ENCODE data around the gene BRICD5.

Gene BRICD5

GRCh38 chr16:2229632-2230250 is 19.1 kb upstream of the BRICD5 start:
- no peak for TF ChIP-seq Cebpa-rat (IDR thresholded peaks at IDR 0.05)

GRCh38 chr16:2229091-2229490 is 18.4 kb upstream of the BRICD5 start:
- Histone ChIP-seq H4K20me1 (peaks cover 51 to 100% (median 94%) of the 10 kb centered on the region in 11 experiments; a peak in 21 of 22 replicates), H3K27ac (no peak overlapping the region), H3K4me1 (peaks cover 30 to 47% (median 37%) of the 10 kb centered on the region in 10 experiments), H3K4me2 (no peak overlapping the region), H3K9me3 (replicated peaks in 1 of 11) (no peaks in the 10 kb centered on the region), H3K27me3 (no peaks in the 10 kb centered on the region), H3K9ac (peak overlapping the region in 7 of 11 experiments; percentile 9 to 37 (median 15); a peak in 4 of 22 replicates), H3K36me3 (peaks cover 67 to 88% (median 73%) of the 10 kb centered on the region in 11 experiments), H3K4me3 (no peak overlapping the region)
- no peak for TF ChIP-seq Cebpa-rat (IDR thresholded peaks at IDR 0.05)

More at GRCh38 chr16:2229632-2230250, 19.1 kb upstream of the BRICD5 start:
- H3K4me1 ChIP-seq = peaks cover 27 to 41% (median 35%) of the 10 kb centered on the region in 10 experiments
- peaks cover 55 to 99% (median 94%) of the 10 kb centered on the region in 11 experiments; a peak in 21 of 22 replicates for H4K20me1 ChIP-seq
- no peak overlapping the region for H3K27ac ChIP-seq
- H3K36me3 ChIP-seq = peaks cover 72 to 94% (median 78%) of the 10 kb centered on the region in 11 experiments
- H3K4me3 ChIP-seq = no peak overlapping the region
- no peaks in the 10 kb centered on the region for H3K27me3 ChIP-seq
- peak overlapping the region in 3 of 11 experiments; percentile 12 to 42 (median 13); a peak in 4 of 22 replicates for H3K4me2 ChIP-seq
- H3K9ac ChIP-seq = peak overlapping the region in 8 of 11 experiments; percentile 11 to 38 (median 20); a peak in 7 of 22 replicates
- no peaks in the 10 kb centered on the region for H3K9me3 ChIP-seq (replicated peaks in 1 of 11)

GRCh38 chr16:2228161-2228824 is 17.6 kb upstream of the BRICD5 start:
- Histone ChIP-seq H3K9ac (peak overlapping the region in 6 of 11 experiments; percentile 5 to 31 (median 14); a peak in 3 of 22 replicates), H3K4me3 (no peak overlapping the region), H3K36me3 (peaks cover 59 to 80% (median 65%) of the 10 kb centered on the region in 11 experiments), H3K4me2 (no peak overlapping the region), H3K4me1 (peaks cover 26 to 47% (median 30%) of the 10 kb centered on the region in 10 experiments), H3K9me3 (replicated peaks in 1 of 11) (no peaks in the 10 kb centered on the region), H3K27me3 (no peaks in the 10 kb centered on the region), H4K20me1 (peaks cover 43 to 97% (median 86%) of the 10 kb centered on the region in 11 experiments; a peak in 21 of 22 replicates), H3K27ac (no peak overlapping the region)
- no peak for TF ChIP-seq Cebpa-rat (IDR thresholded peaks at IDR 0.05)

DNA sequence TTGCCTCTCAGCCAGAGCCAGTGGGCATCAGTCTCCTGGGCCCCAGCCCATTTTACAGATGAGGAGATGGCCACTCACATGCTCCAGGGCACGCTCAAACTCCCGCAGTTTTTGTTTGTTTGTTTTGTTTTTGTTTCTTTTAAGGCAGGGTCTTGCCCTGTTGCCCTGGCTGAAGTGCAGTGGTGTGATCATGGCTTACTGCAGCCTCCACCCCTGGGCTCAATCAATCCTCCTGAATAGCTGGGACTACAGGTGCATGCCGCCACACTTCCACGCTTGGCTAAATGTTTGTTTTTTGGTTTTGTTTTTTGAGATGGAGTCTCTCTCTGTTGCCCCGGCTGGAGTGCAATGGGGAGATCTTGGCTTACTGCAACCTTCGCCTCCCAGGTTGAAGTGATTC is 16.3 kb upstream of the BRICD5 start:
- Histone ChIP-seq H3K4me2 (peak overlapping the region in 4 of 11 experiments; percentile 84 to 97 (median 94); a peak in 5 of 22 replicates), H3K4me3 (no peak overlapping the region), H3K27ac (peak overlapping the region in 3 of 11 experiments; percentile 25 to 52 (median 42); a peak in 2 of 22 replicates), H3K4me1 (peaks cover 30 to 51% (median 33%) of the 10 kb centered on the region in 10 experiments), H3K27me3 (no peaks in the 10 kb centered on the region), H3K36me3 (peaks cover 45 to 67% (median 52%) of the 10 kb centered on the region in 11 experiments), H3K9ac (peak overlapping the region in 8 of 11 experiments; percentile 4 to 90 (median 37); a peak in 8 of 22 replicates), H3K9me3 (replicated peaks in 1 of 11) (no peaks in the 10 kb centered on the region), H4K20me1 (peaks cover 43 to 84% (median 73%) of the 10 kb centered on the region in 11 experiments; a peak in 21 of 22 replicates)
- TF ChIP-seq Cebpa-rat (IDR thresholded peaks at IDR 0.05) = no peak

DNA sequence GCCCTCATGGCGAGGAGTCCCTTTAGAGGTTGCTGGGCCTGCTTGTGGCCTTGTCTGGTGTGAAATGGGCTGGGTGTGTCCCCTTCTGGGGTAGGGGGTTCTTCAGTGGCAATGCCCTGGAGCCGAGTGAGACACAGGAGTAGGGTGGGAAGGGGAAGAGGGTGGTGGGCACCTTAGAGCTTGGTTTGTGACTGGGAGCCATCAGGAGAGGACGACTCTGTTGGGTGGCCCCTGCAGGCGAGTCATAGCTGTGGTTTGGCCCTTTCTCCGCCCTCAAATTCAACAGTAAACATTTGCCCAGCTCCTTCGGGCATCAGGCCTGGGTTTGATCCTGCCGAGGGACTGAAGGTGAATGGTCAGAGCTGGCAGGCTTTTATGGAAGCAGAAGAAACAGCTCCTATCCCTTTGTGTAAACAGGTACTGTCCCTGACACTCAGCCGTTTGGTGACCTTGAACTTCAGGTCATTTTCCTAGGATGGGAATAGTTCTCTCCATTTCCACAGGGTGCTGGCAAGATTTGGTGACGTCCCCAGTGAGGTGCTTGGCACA is 15.7 kb upstream of the BRICD5 start:
- H3K4me3 ChIP-seq = peak overlapping the region in 1 of 10 experiments; percentile 31; a peak in 1 of 20 replicates
- peak overlapping the region in 10 of 11 experiments; percentile 9 to 98 (median 90); a peak in 17 of 22 replicates for H3K4me2 ChIP-seq
- peaks cover 30 to 51% (median 33%) of the 10 kb centered on the region in 10 experiments for H3K4me1 ChIP-seq
- peaks cover 43 to 78% (median 67%) of the 10 kb centered on the region in 11 experiments; a peak in 20 of 22 replicates for H4K20me1 ChIP-seq
- no peaks in the 10 kb centered on the region for H3K9me3 ChIP-seq (replicated peaks in 1 of 11)
- no peaks in the 10 kb centered on the region for H3K27me3 ChIP-seq
- peak overlapping the region in 5 of 11 experiments; percentile 1 to 52 (median 25); a peak in 7 of 22 replicates for H3K27ac ChIP-seq
- peak overlapping the region; percentile 4 to 90 (median 38); a peak in 17 of 22 replicates for H3K9ac ChIP-seq
- H3K36me3 ChIP-seq = peaks cover 39 to 61% (median 46%) of the 10 kb centered on the region in 11 experiments
- TF ChIP-seq Cebpa-rat (IDR thresholded peaks at IDR 0.05) = no peak

- H3K9ac ChIP-seq = peak overlapping the region; percentile 90 to 99 (median 94)
- H3K27me3 ChIP-seq = no peaks in the 10 kb centered on the region
- H4K20me1 ChIP-seq = peaks cover 24 to 55% (median 46%) of the 10 kb centered on the region in 11 experiments; a peak in 20 of 22 replicates
- H3K36me3 ChIP-seq = peaks cover 16 to 37% (median 23%) of the 10 kb centered on the region in 11 experiments
- H3K4me2 ChIP-seq = peak overlapping the region; percentile 84 to 98 (median 94)
- peaks cover 27 to 35% (median 32%) of the 10 kb centered on the region in 10 experiments for H3K4me1 ChIP-seq
- no peak for TF ChIP-seq Cebpa-rat (IDR thresholded peaks at IDR 0.05)
- peak overlapping the region; percentile 75 to 100 (median 94) for H3K4me3 ChIP-seq
- peak overlapping the region; percentile 77 to 96 (median 90) for H3K27ac ChIP-seq
- no peaks in the 10 kb centered on the region for H3K9me3 ChIP-seq (replicated peaks in 1 of 11)
Observed at GRCh38 chr16:2223942-2224486, 13.4 kb upstream of the BRICD5 start.

DNA sequence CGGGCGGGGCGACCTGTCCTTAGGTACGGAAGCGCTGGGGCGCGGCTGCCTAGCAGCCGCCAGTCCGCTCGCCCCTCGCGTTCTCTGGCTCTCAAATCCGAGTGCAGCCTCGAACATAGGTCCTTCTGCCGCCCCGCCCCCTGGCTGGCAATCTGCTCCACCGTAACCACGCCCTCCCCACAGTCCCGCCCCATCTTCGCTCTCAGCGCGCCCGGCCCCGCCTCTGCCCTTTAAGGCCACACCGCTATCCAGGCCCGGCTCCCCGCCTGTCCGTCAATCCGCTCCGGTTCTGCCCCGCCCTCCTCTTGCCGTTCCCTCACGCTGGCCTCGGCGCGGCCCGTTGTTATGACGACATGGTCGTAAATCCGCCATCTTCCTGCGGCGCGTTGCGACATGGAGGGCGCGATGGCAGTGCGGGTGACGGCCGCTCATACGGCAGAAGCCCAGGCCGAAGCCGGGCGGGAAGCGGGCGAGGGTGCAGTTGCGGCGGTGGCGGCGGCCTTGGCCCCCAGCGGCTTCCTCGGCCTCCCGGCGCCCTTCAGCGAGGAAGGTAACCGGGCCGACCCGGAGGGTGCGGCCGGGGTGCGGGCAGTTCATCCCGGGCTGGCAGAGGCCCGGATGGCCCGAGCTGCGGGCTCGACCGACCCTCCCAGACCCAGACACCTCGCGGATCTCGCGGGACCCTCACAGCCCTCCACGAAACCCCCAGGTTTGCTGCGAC is 12.7 kb upstream of the BRICD5 start, which contains the start of gene E4F1:
E4F1 (plus strand) TSS at position 371 of the 721 bp plus-strand sequence; CDS start at position 394, 23 bp downstream.
- TF ChIP-seq Cebpa-rat (IDR thresholded peaks at IDR 0.05) = peak in 10 of 11 experiments; percentile 30 to 84 (median 65); a peak in 14 of 22 replicates
- Histone ChIP-seq H3K36me3 (peaks cover 9 to 31% (median 16%) of the 10 kb centered on the region in 11 experiments), H3K4me3 (peak within 1 kb of the TSS; percentile 75 to 100 (median 94)), H3K4me2 (peak within 1 kb of the TSS; percentile 84 to 98 (median 94)), H4K20me1 (peaks cover 18 to 48% (median 39%) of the 10 kb centered on the region in 11 experiments; a peak in 20 of 22 replicates), H3K9ac (peak within 1 kb of the TSS; percentile 90 to 99 (median 94)), H3K27me3 (no peaks in the 10 kb centered on the region), H3K27ac (peak within 1 kb of the TSS; percentile 77 to 96 (median 90)), H3K4me1 (peaks cover 27 to 35% (median 32%) of the 10 kb centered on the region in 10 experiments), H3K9me3 (replicated peaks in 1 of 11) (no peaks in the 10 kb centered on the region)

All from BLaER1 treated with 17β-estradiol and CSF1 and Interleukin-3, amounts not matched to agents 10 nM and 100 nM (cell line).